Adrenal gland (tissue), 5 donors: ENCODE data around the gene AGBL2.

Source experiments
- POLR2A ChIP-seq, 2 donors: fragments of 450-650 bp; IDR thresholded peaks; one replicate each; pipeline ENCODE4 v1.6.1; 2017; ENCODE audit warnings: antibody characterized with exemption in 2 of 2, mild to moderate bottlenecking in 2 of 2, moderate library complexity in 1 of 2
- TF ChIP-seq, protein P1 (sequence below), 6 experiments: fragments of 450-650 bp in 4 of 6; fragments of 200-600 bp in 2 of 6; sonication (generic) in 1 of 6; IDR thresholded peaks; 1 replicate in 5 of 6; 2 replicates in 1 of 6; pipeline versions ENCODE4 v1.5.1 to v1.8.0; 2016 to 2021; ENCODE audit warnings: antibody characterized with exemption in 6 of 6, mild to moderate bottlenecking in 2 of 6, moderate library complexity in 1 of 6
- donor health status: DM: no; HTN: no; CAD: no.

DNA sequence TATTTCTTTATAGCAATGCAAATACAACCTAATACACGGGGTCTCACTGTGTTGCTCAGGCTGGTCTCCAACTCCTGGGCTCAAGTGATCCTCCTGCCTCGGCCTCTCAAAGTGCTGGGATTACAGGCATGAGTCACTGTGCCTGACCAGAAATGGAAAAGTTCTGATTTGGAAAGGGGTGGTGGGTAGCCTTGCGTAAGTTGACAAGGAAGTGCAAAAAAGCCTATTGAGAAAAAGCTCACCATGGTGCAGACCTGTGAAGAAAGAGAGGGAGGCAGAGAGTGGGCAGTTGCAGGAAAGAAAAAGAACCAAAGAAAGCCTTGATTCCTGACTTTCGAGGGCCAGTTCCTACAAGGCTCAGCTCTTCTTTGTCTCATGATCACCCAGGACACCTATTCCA lies 27.1 kb downstream of the AGBL2 start:
- TF ChIP-seq, protein P1, sequence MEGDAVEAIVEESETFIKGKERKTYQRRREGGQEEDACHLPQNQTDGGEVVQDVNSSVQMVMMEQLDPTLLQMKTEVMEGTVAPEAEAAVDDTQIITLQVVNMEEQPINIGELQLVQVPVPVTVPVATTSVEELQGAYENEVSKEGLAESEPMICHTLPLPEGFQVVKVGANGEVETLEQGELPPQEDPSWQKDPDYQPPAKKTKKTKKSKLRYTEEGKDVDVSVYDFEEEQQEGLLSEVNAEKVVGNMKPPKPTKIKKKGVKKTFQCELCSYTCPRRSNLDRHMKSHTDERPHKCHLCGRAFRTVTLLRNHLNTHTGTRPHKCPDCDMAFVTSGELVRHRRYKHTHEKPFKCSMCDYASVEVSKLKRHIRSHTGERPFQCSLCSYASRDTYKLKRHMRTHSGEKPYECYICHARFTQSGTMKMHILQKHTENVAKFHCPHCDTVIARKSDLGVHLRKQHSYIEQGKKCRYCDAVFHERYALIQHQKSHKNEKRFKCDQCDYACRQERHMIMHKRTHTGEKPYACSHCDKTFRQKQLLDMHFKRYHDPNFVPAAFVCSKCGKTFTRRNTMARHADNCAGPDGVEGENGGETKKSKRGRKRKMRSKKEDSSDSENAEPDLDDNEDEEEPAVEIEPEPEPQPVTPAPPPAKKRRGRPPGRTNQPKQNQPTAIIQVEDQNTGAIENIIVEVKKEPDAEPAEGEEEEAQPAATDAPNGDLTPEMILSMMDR (IDR thresholded peaks at IDR 0.05), result no peak
- no peak for TF ChIP-seq POLR2A (IDR thresholded peaks at IDR 0.05)
